T-helper 1 cell treated with Interleukin-12 subunit alpha and Interleukin-12 subunit beta and Interleukin-4 antibody, amounts not matched to agents 30 ng/mL and 1 ng/mL, for 36 hours (primary cell): ENCODE results near the gene PATE2. TPM values are rescaled to one million over a fixed set of nuclear protein-coding genes. Genes with fewer than 3 reads are reported as not detected.

ENCODE experiments used
- intact Hi-C: fragments of 100-400 bp; cut with micrococcal nuclease; formaldehyde crosslinking; loops from one replicate; pipeline ENCODE4 v1.15.1; 2024
- total RNA-seq: library from RNA; stranded (reverse); gene quantifications from 2 replicates; pipeline ENCODE4 v1.2.3, GENCODE V29; 2022

PATE2 gene
- total RNA-seq: not detected in 2 replicates

- intact Hi-C loops: no loop called here
These were observed at the start of gene PATE2 for GRCh38 chr11:125778728-125779127. Gene PATE2 (minus strand): TSS chr11:125778828. CDS start chr11:125778773, 55 bp downstream.

DNA sequence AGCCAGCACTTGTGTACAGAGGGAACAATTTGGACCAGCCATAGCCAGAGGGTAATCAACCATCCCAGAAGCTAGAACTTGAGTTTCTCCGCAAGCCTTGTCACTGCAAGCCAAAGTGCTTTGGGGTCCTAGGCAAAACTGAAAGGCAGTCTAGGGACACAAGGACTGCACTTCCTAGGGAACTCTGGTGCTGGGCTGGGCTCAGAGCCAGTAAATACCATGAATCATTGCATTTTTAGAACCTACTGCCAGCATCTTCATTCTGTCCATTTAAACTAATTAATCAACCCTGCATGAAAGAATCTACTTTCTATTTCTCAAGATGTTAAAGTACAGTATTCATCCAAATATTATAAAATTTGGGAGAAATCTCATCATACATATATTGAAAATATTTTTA is 29.3 kb upstream of the PATE2 start:
- intact Hi-C loops: no loop called here

DNA sequence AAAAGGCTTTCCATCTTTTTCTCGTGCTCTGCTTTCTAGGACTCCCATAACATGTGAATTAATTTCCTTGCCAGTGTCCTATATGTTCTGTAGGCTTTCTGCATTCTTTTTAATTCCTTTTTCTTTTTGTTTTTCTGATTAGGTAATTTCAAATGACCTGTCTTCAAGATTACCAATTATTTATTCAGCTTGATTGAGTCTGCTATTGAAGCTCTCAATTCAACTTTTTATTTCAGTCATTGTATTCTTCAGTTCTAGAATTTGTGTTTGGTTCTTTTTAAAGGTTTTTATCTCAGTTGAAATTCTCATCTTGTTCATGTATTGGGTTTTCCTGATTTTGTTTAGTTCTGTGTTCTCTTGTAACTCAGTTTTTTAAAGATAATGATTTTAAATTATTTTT is 23.8 kb upstream of the PATE2 start:
- intact Hi-C loops: no loop called here

DNA sequence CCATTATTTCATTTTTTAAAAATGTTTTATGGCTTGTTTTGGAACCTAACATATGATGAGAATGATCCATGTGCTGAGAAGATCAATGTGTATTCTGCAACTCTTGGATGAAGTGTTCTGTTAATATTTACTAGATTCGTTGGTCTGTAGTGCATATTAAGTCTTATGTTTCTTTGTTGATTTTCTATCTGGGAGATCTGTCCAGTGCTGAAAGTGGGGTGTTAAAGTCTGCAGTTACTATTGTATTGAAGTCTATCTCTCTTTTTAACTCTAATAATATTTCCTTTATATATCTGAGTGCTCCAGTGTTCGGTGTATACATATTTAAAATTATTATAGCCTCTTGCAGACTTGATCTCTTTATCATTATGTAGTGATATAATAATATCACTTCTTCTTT is 21.2 kb upstream of the PATE2 start:
- intact Hi-C loops: no loop called here

GRCh38 chr11:125797641-125798040 is 19.0 kb upstream of the PATE2 start:
- intact Hi-C loops: no loop called here

- intact Hi-C loops: no loop called here
These were observed 12.2 kb upstream of the PATE2 start for GRCh38 chr11:125790825-125791224.

GRCh38 chr11:125787827-125788226 is 9.2 kb upstream of the PATE2 start, which contains the start of gene PATE3:
Gene PATE3 (plus strand): TSS chr11:125788127. CDS start chr11:125788152, 25 bp downstream.
- intact Hi-C loops: no loop called here

DNA sequence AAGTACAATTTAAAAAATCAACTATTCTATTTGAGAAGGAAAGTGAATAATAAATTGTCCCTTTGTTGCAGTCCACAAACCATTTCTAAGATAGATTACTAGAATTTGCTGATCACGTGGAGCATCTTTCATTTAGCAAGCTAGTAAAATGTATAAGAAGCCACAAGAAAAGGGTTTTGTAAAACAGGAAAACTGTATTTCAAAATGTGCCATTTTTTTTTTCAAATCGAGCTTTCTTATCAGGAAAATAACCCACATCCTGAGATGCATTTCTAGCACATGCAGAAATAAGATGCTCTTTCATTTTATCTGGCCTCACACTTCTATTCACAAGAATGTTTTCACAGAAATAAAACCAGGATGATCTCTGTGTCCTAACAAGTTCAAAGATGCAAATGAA is 6.0 kb upstream of the PATE2 start:
- intact Hi-C loops: no loop called here

DNA sequence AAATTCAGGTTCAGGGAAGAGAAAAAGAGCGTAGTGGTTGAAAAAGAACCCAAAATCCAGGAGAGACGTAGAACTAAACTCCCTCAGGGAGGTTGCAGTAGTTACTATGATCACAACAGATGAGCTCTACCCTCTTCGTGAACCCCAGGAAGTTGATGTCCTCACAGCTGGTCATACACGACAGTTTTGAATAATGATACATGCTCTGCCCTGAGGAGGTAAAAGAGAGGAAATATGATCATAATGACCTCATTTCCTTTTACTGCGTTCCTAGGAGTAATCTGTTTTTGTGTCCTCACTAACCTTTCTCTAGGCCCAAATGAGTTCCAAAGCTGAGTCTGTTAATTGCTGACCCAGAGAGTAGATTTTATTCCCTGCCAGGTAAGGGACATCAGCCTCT is 1.3 kb downstream of the PATE2 start:
- intact Hi-C loops: no loop called here

DNA sequence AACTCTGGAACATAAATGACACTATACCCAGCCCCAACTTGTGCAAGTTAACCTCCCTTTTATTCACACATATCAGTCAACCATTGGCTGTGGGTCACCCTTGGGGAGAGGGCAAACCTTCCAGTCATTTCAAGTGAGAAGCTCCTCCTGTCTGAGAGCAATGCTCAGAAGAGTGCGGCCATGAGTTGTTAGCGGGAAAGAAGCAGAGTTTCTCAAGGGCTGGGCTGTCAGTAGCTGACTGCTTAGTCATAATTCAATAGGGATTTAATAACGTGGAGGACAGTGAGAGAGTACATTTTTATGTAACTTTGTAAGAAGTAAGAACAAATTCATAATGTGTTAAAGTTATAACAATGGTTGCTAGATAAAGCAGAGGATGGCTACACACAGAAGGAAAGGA is 5.1 kb downstream of the PATE2 start:
- intact Hi-C loops: no loop called here

GRCh38 chr11:125772834-125773505 is 5.7 kb downstream of the PATE2 start:
- intact Hi-C loops: no loop called here

GRCh38 chr11:125770583-125770982 is 8.0 kb downstream of the PATE2 start:
- intact Hi-C loops: no loop called here

DNA sequence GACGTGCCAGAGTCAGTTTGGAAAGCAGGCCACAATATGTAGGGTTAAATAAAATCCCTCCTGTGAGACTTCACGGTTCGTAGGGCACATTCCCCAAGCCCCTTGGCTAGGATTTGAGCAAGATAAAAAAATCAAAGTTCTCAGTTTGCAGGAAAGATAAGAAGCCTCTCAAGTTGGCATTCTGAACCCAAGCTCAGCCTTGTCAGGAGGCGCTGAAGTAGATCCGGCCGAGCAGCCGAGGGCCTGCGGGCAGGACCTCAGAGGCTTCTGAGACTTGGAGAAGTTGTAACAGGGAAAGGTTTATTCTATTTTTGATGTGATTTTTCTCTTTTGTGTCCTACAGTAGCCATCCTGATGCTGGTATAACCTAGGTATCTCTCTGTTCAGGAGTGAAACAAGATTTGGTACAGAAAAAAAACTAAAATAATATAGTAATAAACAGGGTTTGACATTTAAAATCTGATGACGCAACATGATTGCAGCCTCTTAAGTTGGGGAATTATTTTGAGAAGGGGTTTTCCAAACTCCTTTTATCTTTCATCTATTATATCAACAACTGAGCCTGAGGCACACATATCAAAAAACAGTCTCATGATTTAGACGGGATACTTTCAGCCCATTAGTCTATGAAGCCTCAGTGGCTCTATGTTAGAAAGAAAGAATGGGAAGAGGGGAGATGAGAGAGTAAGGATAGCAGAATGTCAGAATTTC is 10.1 kb downstream of the PATE2 start:
- intact Hi-C loops: no loop called here

GRCh38 chr11:125766251-125766650 is 12.4 kb downstream of the PATE2 start:
- intact Hi-C loops: no loop called here

DNA sequence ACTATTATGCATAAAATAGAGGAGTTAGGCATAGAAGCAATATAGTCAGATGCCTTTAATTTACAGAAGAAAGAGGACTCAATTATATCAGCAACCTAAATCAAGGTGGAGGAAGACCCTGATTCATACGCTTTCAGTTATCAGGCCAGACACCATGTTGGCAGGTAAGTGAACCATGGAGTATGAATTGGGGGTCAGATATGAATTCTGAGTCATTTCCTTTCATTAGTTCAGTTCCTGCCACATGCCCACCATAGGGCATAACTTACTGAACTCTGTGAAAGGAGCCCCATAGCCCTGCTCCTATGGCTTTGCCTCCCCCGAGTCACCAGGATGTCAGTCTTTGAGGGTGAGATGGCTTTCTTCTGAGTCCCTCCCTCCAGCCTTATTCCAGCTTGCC is 15.1 kb downstream of the PATE2 start:
- intact Hi-C loops: no loop called here

DNA sequence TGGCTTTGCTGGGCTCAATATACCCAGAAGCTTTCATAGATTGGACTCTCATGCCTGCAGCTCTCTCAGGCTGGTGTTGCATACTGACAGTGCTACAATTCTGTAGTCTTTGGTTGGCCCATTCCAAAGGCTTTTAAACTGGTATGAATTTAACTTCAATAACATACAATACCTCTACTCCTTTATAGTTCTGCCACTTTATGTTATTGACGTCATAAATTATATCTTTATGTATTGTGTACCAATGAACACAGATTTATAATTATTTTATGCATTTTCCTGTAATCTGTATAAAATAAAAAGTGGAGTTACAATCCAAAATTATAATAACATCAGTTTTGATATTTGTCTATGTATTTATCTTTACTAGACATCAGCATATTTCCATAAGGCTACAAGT is 16.2 kb downstream of the PATE2 start:
- intact Hi-C loops: no loop called here

DNA sequence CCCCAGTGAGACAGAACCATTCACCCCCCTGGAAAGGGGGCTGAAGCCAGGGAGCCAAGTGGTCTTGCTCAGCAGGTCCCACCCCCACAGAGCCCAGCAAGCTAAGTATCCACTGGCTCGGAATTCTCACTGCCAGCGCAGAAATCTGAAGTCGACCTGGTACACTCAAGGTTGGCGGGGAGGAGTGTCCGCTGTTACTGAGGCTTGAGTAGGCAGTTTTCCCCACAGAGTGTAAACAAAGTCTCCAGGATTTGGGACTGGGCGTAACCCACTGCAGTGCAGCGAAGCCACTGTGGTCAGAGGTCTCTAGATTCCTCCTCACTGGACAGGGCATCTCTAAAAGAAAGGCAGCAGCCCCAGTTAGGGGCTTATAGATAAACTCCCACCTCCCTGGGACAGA is 22.6 kb downstream of the PATE2 start:
- intact Hi-C loops: no loop called here

GRCh38 chr11:125750629-125751028 is 28.0 kb downstream of the PATE2 start:
- intact Hi-C loops: no loop called here

DNA sequence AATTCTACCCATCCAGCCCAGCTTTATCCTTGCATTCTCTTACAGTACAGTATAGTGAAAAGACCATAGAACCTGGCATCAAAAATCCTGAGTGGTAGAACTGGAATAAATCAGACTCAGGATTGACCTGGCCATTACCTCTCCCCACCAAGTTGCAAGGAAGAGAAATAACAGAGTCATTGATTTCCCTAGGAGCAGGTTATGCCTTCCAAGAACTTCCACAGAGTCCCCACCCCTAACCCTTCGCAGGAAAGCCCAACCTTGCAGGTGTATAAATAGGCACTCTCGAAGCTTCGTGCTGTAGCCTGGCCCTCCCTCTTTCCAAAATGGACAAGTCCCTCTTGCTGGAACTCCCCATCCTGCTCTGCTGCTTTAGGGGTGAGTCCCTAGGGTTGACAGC is 32.6 kb downstream of the PATE2 start, which contains the start of gene PATE1:
PATE1 (plus strand) TSS at position 301 of the 400 bp plus-strand sequence; CDS start at position 327, 26 bp downstream.
- intact Hi-C loops: no loop called here

DNA sequence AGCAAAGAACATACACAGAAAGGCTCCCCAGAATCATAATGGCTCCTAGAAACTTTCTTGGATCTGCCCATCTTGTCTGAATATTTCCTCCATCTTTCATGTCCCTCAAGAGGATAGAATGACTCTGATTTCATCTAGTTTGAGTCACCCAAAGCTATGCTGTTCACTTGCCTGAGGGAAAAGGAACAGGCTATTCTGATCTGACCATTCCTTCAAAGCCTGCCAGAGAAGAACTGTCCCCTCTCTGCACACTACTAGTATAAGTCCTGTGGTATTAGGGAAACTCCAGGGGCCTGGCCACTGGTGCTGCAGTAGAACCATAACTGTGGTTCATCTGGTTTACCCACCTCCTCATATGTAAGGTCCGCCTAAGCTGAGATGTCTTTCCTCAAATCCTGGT is 34.9 kb downstream of the PATE2 start:
- intact Hi-C loops: no loop called here

DNA sequence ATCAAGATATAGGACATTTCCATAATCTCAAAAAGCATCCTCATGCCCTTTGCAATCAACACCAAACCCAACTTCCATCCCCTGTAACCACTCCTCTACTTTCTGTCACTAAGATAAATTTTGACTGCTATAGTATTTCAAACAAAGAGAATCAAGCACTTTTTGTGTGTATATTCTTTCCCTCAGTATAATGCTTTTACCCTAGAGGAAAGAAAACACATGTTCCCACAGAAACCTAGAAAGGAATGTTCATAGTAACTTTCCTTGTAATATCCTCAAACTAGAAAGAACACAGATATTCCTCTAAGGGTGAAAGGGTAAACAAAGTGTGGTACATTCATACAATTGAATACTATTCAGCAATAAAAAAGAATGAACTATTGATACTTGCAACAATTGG is 38.0 kb downstream of the PATE2 start:
- intact Hi-C loops: no loop called here

DNA sequence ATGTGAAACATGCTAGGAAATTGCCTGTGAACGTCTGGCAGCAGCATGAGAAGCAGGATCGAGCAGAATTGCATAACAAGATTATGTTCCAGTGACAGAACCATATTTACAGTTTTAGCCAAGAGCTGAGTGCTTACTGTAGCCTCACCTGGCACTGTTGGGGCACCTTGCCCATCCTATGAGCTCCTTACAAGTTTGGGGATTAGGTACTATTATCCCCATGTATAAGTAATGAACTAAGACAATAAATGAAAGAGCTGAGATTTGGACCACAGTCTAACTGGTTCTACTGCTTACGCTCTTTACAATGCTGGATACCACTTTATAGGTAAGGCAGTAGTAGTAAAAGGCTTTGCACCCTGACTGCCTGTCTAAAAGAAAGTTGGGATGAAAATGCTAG is 49.7 kb downstream of the PATE2 start:
- intact Hi-C loops: no loop called here
